Transverse colon (tissue), 3 donors: ENCODE results near the gene VPS33A.

ENCODE experiments used
- EP300 ChIP-seq: sonication (generic); formaldehyde crosslinking; IDR thresholded peaks from one replicate; pipeline ENCODE4 v1.6.1; 2017; ENCODE audit warnings: antibody characterized with exemption, low read depth
- TF ChIP-seq, protein P1 (sequence below), 5 experiments: fragments of 200-600 bp in 3 of 5; fragments of 450-650 bp in 2 of 5; sonication (generic) in 3 of 5; IDR thresholded peaks; 1 replicate in 2 of 5; 2 replicates in 3 of 5; pipeline ENCODE4 v1.5.1; 2016 to 2017; ENCODE audit warnings: antibody characterized with exemption in 5 of 5, inconsistent platforms in 3 of 5, mild to moderate bottlenecking in 2 of 5, moderate library complexity in 1 of 5

DNA sequence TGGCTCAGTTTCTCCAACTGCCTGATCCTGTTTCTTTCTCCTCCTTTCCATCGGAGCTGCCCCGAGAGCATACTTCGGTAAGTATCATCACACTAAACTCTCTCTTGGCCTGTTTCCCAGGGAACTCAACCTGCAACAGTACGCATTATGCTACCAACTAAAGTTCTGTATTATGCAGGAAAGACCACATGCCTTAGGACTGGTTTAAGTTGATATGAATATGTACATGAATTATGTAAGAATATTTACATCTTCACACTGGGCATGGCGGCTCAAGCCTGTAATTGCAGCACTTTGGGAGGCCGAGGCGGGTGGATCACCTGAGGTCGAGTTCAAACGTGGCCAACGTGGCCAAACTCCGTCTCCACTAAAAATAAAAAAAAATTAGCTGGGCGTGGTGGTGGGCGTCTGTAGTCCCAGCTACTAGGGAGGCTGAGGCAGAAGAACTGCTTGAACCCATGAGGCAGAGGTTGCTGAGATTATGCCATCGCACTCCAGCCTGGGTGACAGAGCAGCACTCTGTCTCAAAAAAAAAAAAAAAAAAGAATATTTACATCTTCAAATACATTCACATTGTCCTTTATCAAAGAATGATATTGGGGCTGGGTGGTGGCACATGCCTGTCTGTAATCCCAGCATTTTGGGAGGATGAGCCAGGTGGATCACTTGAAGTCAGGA is 31.9 kb upstream of the VPS33A start:
- TF ChIP-seq, protein P1, sequence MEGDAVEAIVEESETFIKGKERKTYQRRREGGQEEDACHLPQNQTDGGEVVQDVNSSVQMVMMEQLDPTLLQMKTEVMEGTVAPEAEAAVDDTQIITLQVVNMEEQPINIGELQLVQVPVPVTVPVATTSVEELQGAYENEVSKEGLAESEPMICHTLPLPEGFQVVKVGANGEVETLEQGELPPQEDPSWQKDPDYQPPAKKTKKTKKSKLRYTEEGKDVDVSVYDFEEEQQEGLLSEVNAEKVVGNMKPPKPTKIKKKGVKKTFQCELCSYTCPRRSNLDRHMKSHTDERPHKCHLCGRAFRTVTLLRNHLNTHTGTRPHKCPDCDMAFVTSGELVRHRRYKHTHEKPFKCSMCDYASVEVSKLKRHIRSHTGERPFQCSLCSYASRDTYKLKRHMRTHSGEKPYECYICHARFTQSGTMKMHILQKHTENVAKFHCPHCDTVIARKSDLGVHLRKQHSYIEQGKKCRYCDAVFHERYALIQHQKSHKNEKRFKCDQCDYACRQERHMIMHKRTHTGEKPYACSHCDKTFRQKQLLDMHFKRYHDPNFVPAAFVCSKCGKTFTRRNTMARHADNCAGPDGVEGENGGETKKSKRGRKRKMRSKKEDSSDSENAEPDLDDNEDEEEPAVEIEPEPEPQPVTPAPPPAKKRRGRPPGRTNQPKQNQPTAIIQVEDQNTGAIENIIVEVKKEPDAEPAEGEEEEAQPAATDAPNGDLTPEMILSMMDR (IDR thresholded peaks at IDR 0.05) = no peak
- no peak for TF ChIP-seq EP300
